ENCODE results near the gene ATAD3A.

Gene ATAD3A

DNA sequence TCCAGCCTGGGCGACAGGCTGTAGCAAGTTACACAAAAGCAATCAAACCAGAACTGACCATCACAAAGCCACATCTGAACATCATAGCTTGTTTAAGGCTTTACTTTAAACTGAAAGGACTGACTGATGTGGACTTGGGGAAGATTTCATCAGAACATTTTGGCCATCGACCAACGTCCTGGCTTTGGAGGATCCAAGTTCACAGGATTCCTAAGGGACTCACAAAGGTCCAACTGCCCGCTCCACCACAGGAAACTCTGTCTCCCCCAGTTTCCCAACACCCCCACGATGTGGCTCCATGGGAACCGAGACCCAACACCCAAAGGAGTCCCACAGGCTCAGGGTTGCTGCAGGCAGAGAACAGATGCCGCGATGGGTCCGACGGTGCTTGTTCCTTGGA, 53.4 kb downstream of the ATAD3A start:
- H3K27ac Mint-ChIP-seq: no peak overlapping the region
- peaks cover 35% of the 10 kb centered on the region for H3K4me1 Mint-ChIP-seq
- no peak overlapping the region for H3K4me3 Mint-ChIP-seq
- H3K27me3 Mint-ChIP-seq: no peaks in the 10 kb centered on the region
- H3K9me3 Mint-ChIP-seq: no peaks in the 10 kb centered on the region
- H3K36me3 Mint-ChIP-seq: peaks cover 9% of the 10 kb centered on the region

DNA sequence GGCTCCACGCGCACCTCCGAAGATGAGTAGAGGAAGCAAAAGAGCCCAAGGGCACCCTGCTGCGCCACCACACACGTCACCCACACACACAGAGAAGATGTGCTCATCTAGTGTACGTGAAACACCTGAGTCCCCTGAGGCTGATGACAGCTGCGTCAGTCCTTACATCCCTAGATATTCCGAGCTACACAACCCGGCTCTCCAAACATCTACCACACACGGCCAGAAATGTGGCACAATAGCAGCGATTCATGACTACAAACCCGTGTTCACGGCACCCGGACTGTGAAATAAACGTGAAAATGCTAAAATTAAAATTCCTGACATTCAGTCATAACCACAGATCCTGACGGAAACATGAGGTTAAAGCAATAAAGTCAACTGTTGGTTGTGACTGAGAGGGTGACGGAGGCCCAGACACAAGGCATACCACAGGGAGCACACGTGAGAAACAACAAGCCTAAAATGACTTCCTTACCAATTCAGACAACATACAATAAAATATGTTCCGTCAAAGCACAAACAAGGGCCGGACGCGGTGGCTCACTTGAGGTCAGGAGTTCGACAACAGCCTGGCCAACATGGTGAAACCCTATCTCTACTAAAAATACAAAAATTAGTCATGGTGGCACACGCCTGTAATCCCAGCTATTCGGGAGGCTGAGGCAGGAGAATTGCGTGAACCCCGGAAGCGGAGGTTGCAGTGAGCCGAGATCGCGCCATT, 55.4 kb downstream of the ATAD3A start:
- no peaks in the 10 kb centered on the region for H3K27me3 Mint-ChIP-seq
- H3K4me1 Mint-ChIP-seq: peaks cover 43% of the 10 kb centered on the region
- H3K9me3 Mint-ChIP-seq: no peaks in the 10 kb centered on the region
- H3K36me3 Mint-ChIP-seq: peaks cover 12% of the 10 kb centered on the region
- H3K4me3 Mint-ChIP-seq: peak overlapping the region; percentile 49
- peak overlapping the region; percentile 17 for H3K27ac Mint-ChIP-seq

DNA sequence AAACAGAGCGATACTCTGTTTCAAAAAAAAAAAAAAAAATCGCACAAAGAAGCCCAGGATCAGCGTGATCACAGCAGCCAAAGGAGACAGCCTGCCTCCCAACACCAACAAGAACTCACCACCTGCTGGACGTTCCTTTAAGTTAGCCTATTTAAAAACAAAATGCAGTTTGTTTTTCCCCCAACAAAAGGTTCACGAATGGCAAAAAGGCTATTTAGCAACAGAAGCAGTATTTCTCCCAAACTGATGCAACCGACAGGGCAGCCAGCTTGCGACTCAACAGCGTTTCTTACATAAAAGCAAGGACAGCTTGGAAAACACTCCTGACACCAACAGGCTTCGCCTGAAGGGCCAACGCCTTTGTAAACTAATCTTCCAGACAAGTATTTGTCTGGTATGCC, 55.9 kb downstream of the ATAD3A start:
- Mint-ChIP-seq H3K4me1 (peaks cover 43% of the 10 kb centered on the region), H3K4me3 (no peak overlapping the region), H3K36me3 (peaks cover 12% of the 10 kb centered on the region), H3K9me3 (no peaks in the 10 kb centered on the region), H3K27me3 (no peaks in the 10 kb centered on the region), H3K27ac (no peak overlapping the region)

DNA sequence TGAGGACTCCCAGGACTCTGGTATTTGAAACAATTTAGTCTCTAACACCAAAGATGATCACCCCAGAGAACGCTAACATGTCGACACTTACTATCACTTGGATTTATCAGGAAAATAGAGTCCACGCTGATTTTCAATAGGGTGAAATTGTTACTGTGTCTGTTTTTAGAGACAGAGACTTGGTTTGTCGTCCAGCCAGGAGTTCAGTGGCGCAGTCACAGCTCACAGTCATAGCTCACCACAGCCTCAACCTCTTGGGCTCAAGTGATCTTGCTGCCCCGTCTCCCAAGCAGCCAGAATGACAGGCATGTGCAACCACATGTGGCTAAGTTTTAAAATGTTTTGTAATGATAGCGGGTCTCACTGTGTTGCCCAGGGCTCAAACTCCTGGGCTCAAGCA, 57.4 kb downstream of the ATAD3A start:
- H3K9me3 Mint-ChIP-seq: no peaks in the 10 kb centered on the region
- H3K27ac Mint-ChIP-seq: no peak overlapping the region
- H3K4me1 Mint-ChIP-seq: peaks cover 44% of the 10 kb centered on the region
- no peaks in the 10 kb centered on the region for H3K27me3 Mint-ChIP-seq
- peaks cover 9% of the 10 kb centered on the region for H3K36me3 Mint-ChIP-seq
- no peak overlapping the region for H3K4me3 Mint-ChIP-seq

DNA sequence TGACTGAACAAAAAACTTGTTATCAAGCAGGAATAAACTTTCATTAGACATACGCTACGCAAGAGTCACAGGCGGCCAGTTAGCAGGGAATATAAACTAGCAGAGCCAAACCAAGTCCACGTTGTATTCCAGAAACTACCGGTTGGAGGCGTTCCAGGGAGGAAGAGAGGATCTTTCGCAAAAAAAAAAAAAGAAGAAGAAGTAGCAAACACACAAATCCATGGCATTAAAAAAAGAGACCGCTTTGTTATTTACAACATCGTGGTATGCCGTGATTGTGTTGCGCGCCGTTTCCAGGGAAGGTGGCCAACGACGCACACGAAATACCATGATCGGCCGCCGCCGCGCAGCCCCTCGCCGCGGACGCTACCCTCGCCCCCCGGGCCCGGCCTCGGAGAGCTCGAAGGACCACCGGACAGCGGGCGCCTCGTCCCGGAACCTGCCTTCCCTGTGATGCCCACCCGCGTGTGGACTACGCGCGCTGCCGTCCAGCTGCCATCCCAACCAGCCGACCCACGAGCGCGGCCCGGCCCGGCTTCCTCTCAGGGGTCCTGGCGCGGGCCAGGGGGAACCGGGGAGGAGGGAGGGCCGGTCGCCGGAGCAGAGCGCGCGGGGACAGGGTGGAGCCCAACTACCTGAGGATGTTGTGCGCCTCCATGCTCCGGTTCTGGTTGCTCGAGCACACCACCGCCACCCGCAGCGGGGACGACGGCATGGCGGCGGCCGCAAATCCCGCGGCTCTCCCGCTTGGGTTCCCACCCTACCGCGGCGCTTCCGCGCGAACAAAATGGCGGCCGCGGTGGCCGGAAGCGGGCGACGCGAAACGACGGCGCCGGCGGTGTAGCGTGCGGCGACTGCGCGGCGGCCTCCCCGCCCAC, 62.1 kb downstream of the ATAD3A start:
- H3K27ac Mint-ChIP-seq: peak overlapping the region; percentile 100
- H3K36me3 Mint-ChIP-seq: peaks cover 5% of the 10 kb centered on the region
- H3K27me3 Mint-ChIP-seq: no peaks in the 10 kb centered on the region
- H3K4me3 Mint-ChIP-seq: peak overlapping the region; percentile 99
- no peaks in the 10 kb centered on the region for H3K9me3 Mint-ChIP-seq
- H3K4me1 Mint-ChIP-seq: peaks cover 36% of the 10 kb centered on the region

DNA sequence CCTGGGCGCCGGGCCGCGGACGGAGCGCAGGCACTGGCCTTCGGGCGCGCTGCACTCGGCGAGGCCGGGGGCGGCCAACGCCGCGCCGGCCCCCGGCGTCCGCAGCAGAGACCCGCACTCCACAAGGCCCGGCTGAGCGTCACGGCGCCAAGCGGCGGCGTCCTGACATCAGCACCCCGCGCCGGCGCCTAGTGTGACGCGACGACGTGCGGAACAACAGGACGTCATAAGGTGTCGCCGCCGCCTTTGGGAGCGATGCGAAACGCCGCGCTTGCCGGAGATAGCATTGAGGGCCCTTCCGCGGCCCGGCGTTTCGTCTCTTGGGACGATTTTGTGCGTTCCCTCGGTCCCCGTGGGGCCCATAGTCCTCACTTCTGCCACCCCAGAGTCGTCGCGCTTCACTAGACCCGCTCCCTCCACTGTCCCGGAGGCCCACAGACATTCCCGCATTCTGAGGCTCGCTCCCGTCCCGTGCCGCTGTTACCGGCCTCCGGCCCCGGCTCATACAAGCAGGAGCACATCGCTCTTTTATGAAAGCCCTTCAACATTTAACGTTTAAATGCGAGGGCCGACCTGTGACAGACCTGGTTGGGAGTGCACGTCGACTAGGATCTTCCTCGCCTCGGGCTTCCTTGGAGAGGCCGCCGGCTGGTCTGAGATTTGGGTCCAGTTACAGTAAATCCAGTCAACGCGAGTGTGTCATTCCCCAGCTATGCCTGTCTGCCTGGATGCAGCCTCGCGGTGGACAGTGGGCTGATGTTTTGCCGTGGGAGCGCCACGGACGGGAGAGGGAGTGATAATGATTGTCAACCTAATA, 63.0 kb downstream of the ATAD3A start, which contains the start of gene SSU72:
TSS of gene SSU72 (minus strand) at position 143 of the 817 bp plus-strand sequence. CDS start 306 bp downstream, outside the sequence.
- peak within 1 kb of the TSS; percentile 100 for H3K27ac Mint-ChIP-seq
- H3K36me3 Mint-ChIP-seq: peaks cover 5% of the 10 kb centered on the region
- H3K4me1 Mint-ChIP-seq: peaks cover 28% of the 10 kb centered on the region
- peak within 1 kb of the TSS; percentile 99 for H3K4me3 Mint-ChIP-seq
- H3K27me3 Mint-ChIP-seq: no peaks in the 10 kb centered on the region
- no peaks in the 10 kb centered on the region for H3K9me3 Mint-ChIP-seq

DNA sequence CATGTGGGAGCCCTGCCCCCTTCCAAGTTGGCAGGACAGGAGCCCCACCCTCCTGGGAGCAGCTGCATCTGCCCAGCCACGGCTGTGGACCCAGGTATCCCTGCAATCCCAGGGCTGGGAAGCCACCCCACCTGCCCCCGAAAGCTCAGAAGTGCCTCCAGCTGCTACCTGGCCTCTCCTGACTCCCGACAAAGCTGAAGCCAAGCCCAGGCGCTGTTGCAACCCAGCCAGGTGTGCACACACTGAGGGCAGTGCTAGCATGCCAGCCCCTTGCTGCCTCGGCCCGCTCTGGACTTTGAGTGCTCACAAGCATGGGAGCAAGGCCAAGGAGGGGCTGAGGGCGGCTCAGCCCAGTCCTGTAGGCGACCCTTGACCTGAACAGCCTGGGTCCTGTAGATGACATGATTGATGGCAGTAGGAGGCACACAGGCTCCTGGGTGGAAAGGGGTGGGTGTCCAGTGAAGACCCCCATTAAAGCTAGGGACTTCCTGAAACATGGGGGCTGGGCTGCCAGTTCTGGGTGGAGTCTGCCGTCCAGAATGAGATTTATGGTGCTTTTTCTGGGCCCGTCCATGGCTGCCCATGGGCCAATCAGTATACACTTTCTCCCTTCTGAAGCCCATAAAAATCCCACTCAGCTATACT, 65.5 kb downstream of the ATAD3A start:
- peaks cover 1% of the 10 kb centered on the region for H3K27me3 Mint-ChIP-seq
- H3K4me3 Mint-ChIP-seq: no peak overlapping the region
- no peak overlapping the region for H3K27ac Mint-ChIP-seq
- no peaks in the 10 kb centered on the region for H3K9me3 Mint-ChIP-seq
- peaks cover 2% of the 10 kb centered on the region for H3K36me3 Mint-ChIP-seq
- H3K4me1 Mint-ChIP-seq: peaks cover 15% of the 10 kb centered on the region

DNA sequence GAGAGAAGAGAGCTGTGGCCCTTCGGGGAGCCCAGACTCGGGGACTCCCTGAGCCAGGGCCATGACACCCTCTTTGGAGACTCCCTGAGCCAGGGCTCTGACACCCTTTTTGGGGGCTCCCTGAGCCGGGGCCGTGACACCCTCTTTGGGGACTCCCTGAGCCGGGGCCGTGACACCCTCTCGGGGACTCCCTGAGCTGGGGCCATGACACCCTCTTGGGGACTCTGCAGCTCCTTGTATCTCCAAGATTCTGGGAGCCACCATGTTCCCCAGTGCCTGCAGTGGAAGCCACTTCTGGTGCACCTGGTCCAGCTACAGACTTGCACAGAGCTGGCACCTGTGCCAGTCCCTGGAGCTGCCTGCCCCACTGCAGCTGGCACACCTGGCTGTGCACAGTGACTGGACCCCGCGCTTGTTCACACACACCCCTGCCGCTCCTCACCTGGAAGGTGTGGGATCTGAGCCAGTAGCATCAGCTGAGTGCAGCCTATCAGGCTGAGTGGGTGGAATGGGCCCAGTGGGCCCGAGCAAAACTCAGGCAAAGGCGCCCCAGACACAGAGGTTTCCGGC, 66.5 kb downstream of the ATAD3A start:
- Mint-ChIP-seq H3K4me1 (peaks cover 13% of the 10 kb centered on the region), H3K27me3 (peaks cover 1% of the 10 kb centered on the region), H3K4me3 (no peak overlapping the region), H3K36me3 (peaks cover 2% of the 10 kb centered on the region), H3K27ac (no peak overlapping the region), H3K9me3 (no peaks in the 10 kb centered on the region)

DNA sequence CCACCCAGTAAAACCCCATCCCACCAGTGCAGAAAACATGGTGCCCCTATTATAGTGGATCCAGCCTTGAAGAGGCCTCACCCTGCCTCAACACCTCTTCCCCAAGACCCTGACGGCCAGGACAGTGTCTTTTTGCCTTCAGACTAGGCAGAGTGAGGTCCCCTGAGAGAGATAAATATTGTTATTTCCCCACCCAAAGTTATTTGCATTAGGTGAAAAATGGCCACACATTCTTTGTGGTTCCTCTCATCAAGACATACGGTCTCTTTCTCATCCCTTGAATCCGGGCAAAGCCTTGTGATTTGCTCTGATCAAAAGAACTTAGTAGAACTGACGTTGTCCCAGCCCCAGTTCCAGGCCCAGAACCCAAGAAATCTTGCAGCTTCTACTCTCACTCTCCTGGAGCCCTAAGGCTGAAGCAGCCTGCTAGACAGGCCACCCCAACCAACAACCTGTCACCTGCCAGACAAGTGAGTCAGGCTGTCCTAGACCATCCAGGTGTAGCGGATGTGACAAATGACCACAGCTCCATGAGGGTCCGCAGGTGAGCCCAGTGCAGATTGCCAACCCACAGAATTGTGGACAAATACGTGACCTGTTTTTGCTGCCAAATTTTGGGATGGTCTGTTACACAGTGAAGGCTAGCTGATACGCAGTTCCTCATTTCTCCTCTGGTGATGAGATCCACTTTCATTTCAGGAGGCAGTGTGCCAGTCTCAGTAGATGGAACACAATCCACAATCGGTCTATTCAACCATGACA, 70.8 kb downstream of the ATAD3A start:
- H3K4me1 Mint-ChIP-seq: no peaks in the 10 kb centered on the region
- no peak overlapping the region for H3K27ac Mint-ChIP-seq
- H3K36me3 Mint-ChIP-seq: no peaks in the 10 kb centered on the region
- H3K4me3 Mint-ChIP-seq: no peak overlapping the region
- H3K27me3 Mint-ChIP-seq: peaks cover 1% of the 10 kb centered on the region
- no peaks in the 10 kb centered on the region for H3K9me3 Mint-ChIP-seq

DNA sequence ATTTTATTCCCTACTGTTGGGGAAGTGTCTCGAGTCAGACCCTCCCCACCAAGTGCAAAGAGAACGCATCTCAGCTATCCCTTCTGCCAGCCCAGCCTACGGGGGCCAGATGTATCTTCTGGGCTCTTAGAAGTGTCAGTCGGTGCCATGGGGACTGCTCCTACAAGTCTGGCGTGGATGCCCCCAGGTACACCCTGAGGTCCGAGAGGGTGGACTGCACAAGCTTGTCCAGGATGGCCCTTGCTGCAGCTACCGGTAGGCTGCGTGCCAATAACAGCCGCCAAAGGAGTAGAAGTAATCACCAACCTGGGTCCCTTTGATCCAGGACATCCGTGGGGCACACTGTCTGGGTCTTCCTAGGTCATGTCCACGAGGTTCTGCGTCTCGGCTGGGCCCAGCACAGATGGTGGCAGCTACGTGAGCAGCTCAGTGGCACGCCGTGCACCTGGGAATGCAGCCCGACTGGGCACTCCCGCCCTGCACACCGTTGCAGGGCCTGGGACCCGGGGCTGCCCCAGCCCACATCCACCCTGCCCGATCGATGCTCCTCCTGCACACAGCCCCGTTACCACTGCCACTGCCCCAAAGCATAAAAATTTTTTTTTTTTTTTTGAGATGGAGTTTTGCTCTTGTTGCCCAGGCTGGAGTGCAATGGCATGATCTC, 71.5 kb downstream of the ATAD3A start:
- Mint-ChIP-seq H3K27ac (no peak overlapping the region), H3K4me1 (no peaks in the 10 kb centered on the region)

More for the DNA sequence above, 71.5 kb downstream of the ATAD3A start:
- no peaks in the 10 kb centered on the region for H3K9me3 Mint-ChIP-seq
- no peak overlapping the region for H3K4me3 Mint-ChIP-seq
- no peaks in the 10 kb centered on the region for H3K36me3 Mint-ChIP-seq
- H3K27me3 Mint-ChIP-seq: peaks cover 1% of the 10 kb centered on the region

All from activated naive CD4-positive, alpha-beta T cell treated with anti-CD3 and anti-CD28 coated beads, Interleukin-2, amount 50 U/mL, for 24 hours (primary cell).